T-helper 1 cell treated with Interleukin-12 subunit alpha and Interleukin-12 subunit beta and Interleukin-4 antibody, amounts not matched to agents 30 ng/mL and 1 ng/mL, for 36 hours (primary cell): ENCODE results near the gene SLC51A. TPM values are rescaled to one million over a fixed set of nuclear protein-coding genes. Genes with fewer than 3 reads are reported as not detected.

ENCODE experiments used
- intact Hi-C: fragments of 100-400 bp; cut with micrococcal nuclease; formaldehyde crosslinking; loops from one replicate; pipeline ENCODE4 v1.15.1; 2024
- total RNA-seq: library from RNA; stranded (reverse); gene quantifications from 2 replicates; pipeline ENCODE4 v1.2.3, GENCODE V29; 2022

SLC51A gene
- total RNA-seq, 1 donor from 2014 or later = not detected

- intact Hi-C loops = loop anchor here (1.0 kb wide), 5 partner anchors 9 to 119 kb away; partner anchors contain the start of gene TFRC
These were observed 23.7 kb upstream of the SLC51A start for GRCh38 chr3:196192524-196193051.

GRCh38 chr3:196193133-196193735 lies 23.1 kb upstream of the SLC51A start:
- intact Hi-C loops = no loop called here

- intact Hi-C loops = no loop called here
These were observed 22.4 kb upstream of the SLC51A start for GRCh38 chr3:196193736-196194541.

- intact Hi-C loops = no loop called here
These were observed 21.8 kb upstream of the SLC51A start for GRCh38 chr3:196194542-196194915.

GRCh38 chr3:196195664-196196265 lies 20.6 kb upstream of the SLC51A start:
- intact Hi-C loops = loop anchor here (1.0 kb wide), 3 partner anchors 122 to 344 kb away; no protein-coding TSS in a partner anchor

GRCh38 chr3:196197524-196197923 lies 18.8 kb upstream of the SLC51A start:
- intact Hi-C loops = no loop called here

- intact Hi-C loops = no loop called here
These were observed 18.2 kb upstream of the SLC51A start for GRCh38 chr3:196198081-196198675.

- intact Hi-C loops = no loop called here
These were observed 17.3 kb upstream of the SLC51A start for GRCh38 chr3:196198771-196199753.

GRCh38 chr3:196202516-196202970 lies 13.8 kb upstream of the SLC51A start:
- intact Hi-C loops = no loop called here

GRCh38 chr3:196203846-196204245 lies 12.5 kb upstream of the SLC51A start:
- intact Hi-C loops = no loop called here

GRCh38 chr3:196205442-196206205 lies 10.7 kb upstream of the SLC51A start:
- intact Hi-C loops = loop anchor here (5.0 kb wide), 5 partner anchors 72 to 518 kb away; partner anchors contain the start of genes CEP19, PIGX and TNK2

- intact Hi-C loops = loop anchor here (5.0 kb wide), 5 partner anchors 70 to 520 kb away; partner anchors contain the start of genes CEP19, PIGX and TNK2
These were observed 9.0 kb upstream of the SLC51A start for GRCh38 chr3:196207159-196207832.

GRCh38 chr3:196207833-196208607 lies 8.3 kb upstream of the SLC51A start:
- intact Hi-C loops = loop anchor here (1.0 to 5.0 kb wide), 6 partner anchors 11 to 521 kb away; partner anchors contain the start of genes CEP19, PIGX and TNK2

- intact Hi-C loops = loop anchor here (1.0 to 5.0 kb wide), 6 partner anchors 10 to 522 kb away; partner anchors contain the start of genes CEP19, PIGX and TNK2
These were observed 7.2 kb upstream of the SLC51A start for GRCh38 chr3:196208942-196209695.

GRCh38 chr3:196209944-196210672 lies 6.2 kb upstream of the SLC51A start:
- intact Hi-C loops = loop anchor here (5.0 kb wide), 5 partner anchors 67 to 523 kb away; partner anchors contain the start of genes CEP19, PIGX and TNK2
